Umbilical cord (tissue), 2 donors: ENCODE measurements around the gene ZC3H13. TPM values are rescaled to one million over a fixed set of nuclear protein-coding genes. Genes with fewer than 3 reads are reported as not detected.
"Not testable (repeated sequence)": the region's sequence is repeated elsewhere in the genome, so short reads cannot be mapped to it uniquely, and the experiment has no call there.

Source experiments
- DNase-seq: peaks from one replicate; pipeline ENCODE4 v3.0.0-alpha.2; 2015; ENCODE audit warnings: low spot score
- total RNA-seq: library from RNA; depleted of rRNA; stranded (reverse); fragments of >200 nt; gene quantifications from one replicate; pipeline ENCODE4 v1.2.3, GENCODE V29; 2014; ENCODE audit warnings: low replicate concordance; ENCODE audit not compliant: insufficient read depth

ZC3H13 gene
- total RNA-seq, 1 donor from 2014 or later, result 40.2 TPM

DNA sequence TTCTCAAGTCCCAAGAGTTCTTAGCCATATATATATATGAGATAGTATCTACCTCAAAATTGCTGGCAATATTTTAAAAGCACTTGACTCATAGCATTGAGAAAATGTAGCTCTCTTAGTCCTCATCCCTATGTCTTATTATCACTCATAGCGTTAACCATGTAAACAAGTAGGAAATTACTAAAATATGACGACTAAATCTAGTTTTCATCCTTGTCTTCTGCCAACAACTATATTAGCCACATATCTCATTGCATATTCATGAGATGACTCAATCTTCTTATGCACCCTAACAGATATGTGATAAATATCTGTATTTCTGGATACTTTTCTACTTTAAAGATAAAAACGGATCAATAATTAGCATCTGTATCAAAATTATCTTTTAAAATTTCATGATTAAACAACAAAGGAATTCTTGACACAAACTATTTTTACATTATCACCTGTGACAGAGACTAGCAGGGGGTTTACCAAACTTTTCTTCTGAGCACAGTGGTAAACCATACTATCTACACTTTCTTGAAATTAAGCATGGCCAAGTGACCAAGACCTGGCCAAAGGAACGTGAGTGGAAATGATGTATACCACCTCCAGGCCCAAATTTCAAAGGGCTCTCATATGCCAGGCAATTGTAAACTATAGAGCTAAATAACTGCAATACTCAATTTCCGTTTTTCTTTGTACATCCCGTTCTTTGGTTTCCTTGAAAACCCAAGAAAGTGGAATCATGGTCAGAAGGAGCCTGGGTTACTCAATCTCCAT is 45.7 kb downstream of the ZC3H13 start:
- DNase-seq, result no peak

GRCh38 chr13:46004491-46004890 is 48.1 kb downstream of the ZC3H13 start:
- DNase-seq, result no peak

DNA sequence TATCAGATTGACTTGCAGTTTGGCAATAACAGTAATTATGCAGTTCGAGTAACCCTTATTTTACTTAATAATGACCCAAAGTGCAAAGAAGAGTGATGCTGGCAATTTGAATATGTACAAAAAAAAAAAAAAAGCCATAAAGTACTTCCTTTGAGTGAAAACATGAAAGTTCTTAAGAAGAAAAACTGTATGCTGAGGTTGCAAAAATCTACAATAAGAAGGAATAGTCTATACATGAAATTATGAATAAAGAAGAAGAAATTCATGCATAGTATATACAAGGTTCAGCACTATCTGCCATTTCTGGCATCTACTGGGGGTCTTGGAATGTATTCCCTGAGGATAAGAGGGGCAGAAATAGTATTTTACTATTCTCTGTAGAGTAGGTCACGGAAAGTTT is 55.9 kb downstream of the ZC3H13 start:
- no peak for DNase-seq

- no peak for DNase-seq
Observed at GRCh38 chr13:45995245-45995644, 57.3 kb downstream of the ZC3H13 start.

GRCh38 chr13:45994752-45995151 is 57.8 kb downstream of the ZC3H13 start:
- DNase-seq, result no peak

DNA sequence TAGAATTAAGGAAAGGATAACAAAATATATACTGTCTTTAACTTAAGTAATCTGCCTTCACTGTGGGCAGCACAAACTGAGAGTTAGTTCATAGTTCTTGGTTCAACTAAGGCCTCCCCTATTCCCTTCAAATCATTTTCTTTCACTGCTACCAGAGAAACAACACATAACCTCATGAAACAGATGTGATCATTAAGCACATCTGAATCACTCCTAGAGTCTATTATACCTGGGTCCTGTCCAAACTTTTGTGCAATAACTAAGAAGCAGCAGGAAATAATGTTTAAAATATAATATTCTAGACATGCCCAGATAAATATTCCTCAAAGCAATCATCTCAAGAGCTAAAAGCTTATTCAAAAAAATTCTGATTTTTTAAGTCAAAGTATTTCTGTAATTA is 62.9 kb downstream of the ZC3H13 start:
- DNase-seq, result no peak

GRCh38 chr13:45981127-45981526 is 71.4 kb downstream of the ZC3H13 start:
- DNase-seq, result not testable (repeated sequence)

DNA sequence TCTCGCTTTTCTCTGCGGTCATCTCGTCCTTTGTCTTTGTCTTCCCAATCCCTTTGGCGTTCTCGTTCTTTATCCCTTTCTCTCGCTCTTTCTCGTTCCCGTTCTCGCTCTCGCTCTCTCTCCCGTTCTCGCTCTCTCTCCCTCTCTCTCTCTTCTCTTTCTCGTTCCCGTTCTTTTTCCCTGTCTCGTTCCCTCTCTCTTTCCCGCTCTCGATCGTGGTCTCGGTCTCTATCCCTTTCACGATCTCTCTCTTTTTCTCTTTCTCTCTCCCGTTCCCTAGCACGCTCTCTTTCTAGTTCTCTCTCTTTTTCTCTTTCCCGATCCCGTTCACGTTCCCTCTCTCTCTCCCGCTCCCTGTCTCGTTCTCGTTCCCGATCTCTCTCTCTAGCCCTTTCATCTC is 77.2 kb downstream of the ZC3H13 start:
- no peak for DNase-seq

- no peak for DNase-seq
Observed at GRCh38 chr13:45974500-45974899, 78.0 kb downstream of the ZC3H13 start.

DNA sequence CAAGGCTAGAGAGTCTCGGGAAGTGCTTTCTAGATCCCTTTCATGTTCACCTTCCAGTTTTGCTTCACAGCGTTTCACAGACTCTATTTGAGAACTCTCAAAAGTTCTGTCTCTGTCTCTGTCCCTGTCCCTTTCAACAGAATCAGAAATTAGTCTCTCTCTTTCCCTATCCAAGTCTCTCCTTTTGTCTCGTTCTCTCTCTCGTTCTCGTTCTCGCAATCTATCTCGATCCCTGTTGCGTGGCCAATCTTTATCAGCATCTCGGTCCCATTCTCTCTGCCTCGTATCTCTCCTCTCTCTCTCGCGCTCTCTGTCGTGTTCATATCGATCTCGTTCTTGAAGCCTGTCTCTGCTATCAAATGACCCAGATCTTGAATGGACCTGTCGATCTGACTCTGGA is 85.0 kb downstream of the ZC3H13 start:
- no peak for DNase-seq

GRCh38 chr13:45966715-45967114 is 85.8 kb downstream of the ZC3H13 start:
- no peak for DNase-seq

GRCh38 chr13:45961468-45961867 is 91.1 kb downstream of the ZC3H13 start:
- DNase-seq, result no peak

DNA sequence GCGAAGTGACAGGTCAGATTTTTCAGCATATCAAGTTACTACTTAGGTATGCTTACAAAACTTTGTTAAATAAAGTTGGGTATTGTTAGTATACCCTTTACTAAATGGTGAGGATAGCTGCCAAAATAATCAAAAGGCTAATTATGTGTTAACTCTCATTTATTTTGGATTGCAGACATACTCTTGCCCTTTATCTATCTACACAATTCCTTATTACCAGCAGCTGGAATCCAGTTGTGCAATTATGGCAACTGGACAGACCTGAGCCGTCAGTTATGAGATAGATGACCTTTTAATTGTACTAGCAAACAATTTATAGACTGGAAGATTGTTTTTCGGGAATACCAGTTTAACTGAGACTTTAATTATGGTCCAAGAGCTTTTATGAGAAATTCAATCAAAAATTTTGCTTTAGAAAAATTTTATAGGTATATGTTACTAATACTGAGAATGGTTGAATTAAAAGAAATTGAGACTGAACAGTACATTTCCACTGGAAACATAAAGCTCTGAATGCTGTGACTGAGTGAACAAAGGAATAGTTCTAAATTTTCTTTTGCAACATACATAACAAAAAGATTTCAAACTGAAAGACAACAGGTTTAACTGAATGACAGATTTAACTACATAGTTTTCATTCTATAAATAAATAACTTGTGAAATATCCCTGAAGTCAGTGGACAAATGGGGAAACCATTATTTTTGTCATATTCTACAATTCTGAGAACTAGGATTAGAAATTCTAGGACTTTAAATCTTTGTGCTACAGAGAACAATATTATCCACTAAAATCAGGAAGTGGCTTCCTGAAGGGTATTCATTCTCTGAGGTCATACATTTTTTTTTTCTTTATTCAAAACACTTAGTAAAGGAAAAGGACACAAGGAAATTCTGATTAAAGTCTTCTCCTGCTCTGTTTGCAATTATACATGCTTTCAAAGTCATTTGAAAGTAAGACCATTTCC is 97.4 kb downstream of the ZC3H13 start:
- no peak for DNase-seq

- no peak for DNase-seq
Observed at GRCh38 chr13:45953082-45953481, 99.5 kb downstream of the ZC3H13 start.

- peak; percentile 15 for DNase-seq
Observed at GRCh38 chr13:45951724-45952123, 100.8 kb downstream of the ZC3H13 start.

DNA sequence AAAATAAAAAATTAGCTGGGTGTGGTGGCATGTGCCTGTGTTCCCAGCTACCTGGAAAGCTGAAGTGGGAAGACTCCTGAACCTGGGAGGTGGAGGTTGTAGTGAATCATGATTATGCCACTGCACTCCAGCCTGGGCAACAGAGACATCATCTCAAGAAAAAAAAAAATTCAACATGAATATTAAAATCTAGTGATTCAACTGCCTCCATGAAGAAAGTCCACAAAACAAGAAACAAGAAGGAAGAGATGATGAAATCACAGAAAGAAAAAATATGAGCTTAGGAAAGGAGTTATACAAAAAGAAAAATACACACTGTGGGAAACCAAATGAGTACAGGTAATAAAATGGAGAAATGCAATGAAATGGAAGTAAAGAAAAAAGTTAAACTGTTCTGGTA is 101.4 kb downstream of the ZC3H13 start:
- DNase-seq, result no peak

DNA sequence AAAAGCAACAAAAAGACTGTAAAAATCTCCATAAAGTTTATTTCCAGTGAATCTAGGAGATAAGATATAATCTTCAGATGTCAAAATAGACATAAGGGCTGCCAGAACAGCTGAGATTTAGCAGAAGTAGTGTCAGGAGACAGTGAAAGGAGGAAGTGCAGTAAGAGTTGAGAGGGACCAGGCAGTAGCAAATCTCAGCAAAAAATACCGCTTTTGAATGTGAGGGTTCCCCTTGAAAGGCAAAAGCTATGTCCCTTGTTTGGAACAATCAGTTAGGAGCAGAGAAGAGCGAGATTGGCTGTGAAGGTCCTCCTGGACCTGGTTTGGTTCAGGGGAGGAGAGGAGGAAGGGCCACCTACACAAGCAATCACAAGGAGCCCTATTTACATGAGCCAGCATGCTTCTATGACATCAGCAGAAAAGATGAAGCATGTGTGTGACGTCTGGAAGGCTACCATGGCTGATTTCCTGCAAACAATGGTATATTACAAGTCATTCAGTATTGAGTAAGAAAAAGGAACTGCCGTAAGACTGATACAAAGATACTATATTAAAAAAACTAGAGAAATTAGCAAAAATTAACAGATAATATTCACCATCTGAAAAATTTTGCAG is 102.1 kb downstream of the ZC3H13 start:
- DNase-seq, result peak; percentile 69

DNA sequence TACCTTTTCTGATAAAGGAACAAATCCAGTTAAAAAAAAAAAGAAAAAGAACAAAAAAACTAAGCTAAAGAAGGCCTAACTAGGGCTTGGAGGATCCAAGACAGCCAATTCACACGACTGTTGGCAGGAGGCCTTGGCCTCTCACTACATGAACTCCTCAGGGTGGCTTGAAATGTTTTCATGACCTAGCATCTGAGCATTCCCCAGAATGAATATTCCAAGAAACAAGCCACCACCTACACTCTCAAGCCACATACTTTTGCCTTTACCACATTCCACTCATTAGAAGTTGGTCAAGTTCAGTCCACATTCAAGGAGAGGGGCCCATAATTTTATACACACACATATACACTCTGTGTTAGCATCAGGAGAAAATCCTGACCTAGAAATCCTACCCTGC is 103.4 kb downstream of the ZC3H13 start:
- DNase-seq, result no peak

DNA sequence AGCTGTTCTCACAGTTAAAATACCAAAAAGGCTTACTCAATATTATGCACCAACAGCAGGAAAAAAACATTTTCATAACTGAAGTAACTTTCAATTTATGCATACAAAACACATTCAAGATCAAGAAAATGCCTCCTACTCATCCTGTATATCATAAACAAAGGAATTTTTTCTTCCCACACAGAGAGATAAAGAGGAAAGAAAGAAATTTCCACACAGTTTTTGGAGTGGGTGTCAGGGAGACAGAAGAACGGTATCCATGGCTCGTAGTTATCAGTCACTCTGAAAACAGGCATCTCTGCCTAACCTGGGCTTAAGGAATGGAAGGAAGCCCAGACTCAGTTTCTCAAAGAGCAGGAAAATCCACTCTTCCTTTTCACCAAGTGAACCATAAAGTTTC is 108.6 kb downstream of the ZC3H13 start:
- no peak for DNase-seq

DNA sequence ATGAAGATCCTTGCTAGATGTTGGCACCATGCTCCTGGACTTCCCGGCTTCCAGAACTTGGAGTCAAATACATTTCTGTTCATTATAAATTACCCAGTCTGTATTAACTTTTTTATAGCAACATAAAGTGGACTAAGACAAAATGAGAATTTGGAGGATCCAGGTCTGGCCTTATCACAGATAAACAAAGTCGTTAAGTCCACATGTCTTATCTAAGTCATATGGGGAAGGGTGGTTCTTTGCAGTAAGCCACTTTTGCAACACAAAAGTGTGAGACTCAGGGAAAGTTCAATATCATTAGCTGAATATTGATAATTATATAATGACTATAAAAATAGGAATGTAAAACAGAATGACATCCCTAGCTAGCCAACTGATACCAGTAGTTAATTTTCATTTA is 109.4 kb downstream of the ZC3H13 start:
- no peak for DNase-seq

GRCh38 chr13:45941261-45941660 is 111.3 kb downstream of the ZC3H13 start:
- no peak for DNase-seq

DNA sequence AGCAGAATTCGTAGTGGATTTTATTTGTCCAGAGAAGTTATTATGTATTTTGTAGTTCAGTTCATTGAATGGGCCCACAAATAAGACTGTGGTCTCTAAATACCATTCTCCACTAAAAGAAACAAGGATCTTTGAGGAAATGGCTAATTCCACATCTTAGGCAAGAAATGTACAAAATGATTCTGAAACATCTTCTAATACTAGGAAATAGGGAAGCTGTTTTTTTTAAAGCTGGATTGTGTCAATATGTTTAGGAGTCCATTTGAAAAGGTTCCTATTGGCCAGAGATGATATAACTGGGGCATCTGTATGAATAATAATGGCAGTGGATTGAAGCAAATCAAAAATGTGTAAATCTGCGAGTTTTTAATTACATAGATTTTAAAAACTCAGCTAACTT is 112.5 kb downstream of the ZC3H13 start:
- DNase-seq, result no peak
